ENCODE data around the gene HIF1A.
"Not testable (repeated sequence)": the region's sequence is repeated elsewhere in the genome, so short reads cannot be mapped to it uniquely, and the experiment has no call there.

HIF1A gene

DNA sequence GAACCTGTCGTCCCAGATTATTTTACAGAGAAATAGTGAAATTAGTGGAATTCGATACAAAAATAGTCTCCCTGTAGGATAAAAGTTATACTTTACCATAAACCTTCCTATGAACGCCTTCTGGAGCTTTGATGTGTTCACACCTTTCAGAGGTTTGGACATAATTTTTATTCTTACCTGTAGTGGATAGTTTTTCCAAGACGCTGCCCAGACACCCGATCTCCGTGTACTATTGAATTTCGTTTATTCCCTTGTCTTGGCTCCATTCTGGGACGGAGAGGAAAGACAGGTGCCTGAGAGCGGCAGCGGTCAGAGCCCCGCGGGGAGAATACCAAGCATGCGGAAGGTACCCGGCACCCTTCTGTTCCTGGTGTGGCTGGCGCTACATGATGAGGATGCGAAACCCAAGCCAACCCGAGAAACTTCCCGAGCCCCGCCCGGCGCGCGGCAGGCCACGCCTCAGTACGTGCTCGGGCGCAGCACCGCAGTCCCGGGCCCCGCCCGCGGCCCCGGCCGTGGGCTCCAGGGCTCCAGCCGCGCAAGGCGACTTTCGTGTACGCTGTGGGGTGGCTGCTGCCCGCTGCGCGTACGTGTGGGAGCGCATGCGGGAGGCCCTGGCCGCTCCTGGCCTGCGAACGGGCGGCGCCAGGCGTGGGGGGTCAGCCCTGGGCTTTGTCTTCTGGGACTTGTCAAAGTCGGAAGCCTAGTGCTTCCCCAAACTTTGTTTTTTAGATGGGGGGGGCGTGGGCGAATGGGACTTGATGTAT lies 55.6 kb downstream of the HIF1A start:
- DNase-seq: peak; percentile 80

DNA sequence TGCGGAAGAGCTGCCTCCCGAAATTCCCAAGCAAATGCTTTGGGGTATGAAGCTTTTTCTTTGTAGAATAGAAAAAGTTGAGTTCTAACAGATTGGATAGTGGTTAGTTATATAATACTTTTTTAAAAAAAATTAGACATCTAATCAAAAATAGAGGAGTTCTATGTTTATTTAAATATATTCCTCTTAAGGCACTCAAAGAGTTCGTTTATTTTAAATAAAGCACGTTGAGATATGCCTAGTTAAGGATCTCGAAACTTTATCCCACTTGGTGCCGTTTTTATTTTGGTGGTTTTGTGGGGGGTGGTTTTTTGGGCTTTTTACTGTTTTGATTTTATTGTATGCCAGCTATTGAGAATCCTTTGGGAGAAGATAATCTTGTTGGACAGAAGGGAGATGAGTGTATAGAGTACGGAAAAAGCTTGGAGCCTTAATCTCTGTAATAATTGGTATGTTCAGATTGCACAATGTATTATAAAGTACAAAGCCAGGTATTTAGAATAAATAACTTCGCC lies 56.2 kb downstream of the HIF1A start:
- DNase-seq: no peak

- no peak for DNase-seq
Measured at GRCh38 chr14:61752626-61753025, 57.3 kb downstream of the HIF1A start.

- DNase-seq: no peak
Measured at GRCh38 chr14:61753631-61754030, 58.3 kb downstream of the HIF1A start.

DNA sequence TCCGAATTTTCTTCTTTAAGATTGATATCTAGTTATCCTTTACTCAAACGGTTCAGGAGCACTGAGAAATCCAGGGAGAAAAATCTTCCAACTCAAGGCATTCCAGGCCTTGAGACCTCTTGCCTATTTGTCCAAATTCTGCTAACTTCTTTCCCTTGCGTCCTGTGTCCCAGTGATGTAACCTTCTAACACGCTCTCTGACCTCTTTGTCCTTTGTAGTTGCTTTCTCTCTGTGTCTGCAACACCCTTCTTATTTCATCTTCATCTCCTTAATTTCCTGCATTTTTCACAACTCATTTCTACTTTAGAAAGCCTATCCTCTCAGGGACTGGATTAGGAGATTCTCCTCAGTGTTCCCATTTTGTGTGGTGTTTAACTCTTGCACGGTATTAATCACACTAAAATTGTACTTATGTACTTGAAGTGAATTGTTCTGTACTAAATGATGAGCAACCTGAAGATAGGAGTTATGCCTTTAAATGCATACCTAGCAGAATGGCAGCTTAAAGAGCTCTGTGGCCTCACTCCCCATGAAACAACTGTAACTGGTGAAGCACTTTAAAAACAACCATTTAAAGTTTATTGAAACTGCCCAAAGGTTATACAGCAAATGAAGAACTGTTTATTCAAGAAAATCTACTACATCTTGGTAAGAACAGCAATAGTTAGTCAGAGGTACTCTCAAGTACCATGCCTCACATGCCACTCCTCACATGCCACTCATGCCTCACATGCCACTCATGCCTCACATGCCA lies 59.5 kb downstream of the HIF1A start:
- DNase-seq: no peak

GRCh38 chr14:61755382-61755742 lies 60.0 kb downstream of the HIF1A start:
- DNase-seq: not testable (repeated sequence)

DNA sequence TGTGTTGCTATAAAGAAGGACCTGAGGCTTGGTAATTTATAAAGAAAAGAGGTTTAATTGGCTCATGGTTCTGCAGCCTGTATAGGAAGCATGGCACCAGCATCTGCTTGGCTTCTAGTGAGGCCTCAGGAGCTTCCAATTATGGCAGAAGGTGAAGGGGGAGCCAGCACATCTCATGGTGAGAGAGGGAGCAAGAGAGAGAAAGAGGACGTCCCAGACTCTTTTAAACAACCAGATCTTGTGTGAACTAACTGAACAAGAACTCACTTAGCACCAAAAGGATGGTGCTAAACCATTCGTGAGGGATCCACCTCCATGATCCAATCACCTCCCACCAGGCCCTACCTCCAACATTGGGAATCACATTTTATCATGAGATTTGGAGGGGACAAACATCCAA lies 60.8 kb downstream of the HIF1A start:
- no peak for DNase-seq

DNA sequence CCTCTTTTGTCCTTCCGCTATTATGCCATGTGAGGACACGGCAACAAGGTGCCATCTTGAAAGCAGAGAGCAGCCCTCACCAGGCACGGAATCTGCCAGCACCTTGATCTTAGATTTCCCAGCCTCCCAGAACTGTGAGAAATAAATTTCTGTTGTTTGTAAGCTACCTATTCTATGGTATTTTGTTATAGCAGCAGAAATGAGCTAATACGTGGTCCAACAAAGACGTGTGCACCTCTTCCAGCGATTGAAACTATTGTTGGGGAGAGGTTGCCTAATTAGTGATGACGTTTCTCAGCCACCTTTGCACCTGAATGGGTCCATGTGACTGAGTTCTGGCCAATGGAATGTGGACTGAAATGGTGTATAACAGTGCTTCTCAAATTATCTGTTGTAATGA lies 64.6 kb downstream of the HIF1A start:
- DNase-seq: no peak

DNA sequence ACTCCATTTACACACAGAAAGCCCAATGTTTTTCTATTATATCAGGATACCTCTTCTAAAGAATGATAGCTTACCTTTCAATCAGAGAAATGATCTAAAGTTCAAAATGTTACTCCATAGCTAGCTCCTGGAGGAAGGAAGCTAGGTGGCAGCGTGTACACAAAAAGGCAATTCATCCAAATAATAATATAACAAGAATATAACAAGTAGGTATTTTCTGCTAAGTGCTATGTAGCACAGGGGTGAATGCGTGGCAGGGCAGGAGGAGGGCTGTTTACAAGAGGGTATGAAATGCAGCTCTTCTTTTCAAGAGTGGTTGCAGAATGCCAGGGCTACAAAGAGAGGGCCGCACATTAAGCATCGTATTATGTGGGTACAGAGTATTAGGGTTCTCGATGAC lies 66.2 kb downstream of the HIF1A start:
- DNase-seq: no peak

DNA sequence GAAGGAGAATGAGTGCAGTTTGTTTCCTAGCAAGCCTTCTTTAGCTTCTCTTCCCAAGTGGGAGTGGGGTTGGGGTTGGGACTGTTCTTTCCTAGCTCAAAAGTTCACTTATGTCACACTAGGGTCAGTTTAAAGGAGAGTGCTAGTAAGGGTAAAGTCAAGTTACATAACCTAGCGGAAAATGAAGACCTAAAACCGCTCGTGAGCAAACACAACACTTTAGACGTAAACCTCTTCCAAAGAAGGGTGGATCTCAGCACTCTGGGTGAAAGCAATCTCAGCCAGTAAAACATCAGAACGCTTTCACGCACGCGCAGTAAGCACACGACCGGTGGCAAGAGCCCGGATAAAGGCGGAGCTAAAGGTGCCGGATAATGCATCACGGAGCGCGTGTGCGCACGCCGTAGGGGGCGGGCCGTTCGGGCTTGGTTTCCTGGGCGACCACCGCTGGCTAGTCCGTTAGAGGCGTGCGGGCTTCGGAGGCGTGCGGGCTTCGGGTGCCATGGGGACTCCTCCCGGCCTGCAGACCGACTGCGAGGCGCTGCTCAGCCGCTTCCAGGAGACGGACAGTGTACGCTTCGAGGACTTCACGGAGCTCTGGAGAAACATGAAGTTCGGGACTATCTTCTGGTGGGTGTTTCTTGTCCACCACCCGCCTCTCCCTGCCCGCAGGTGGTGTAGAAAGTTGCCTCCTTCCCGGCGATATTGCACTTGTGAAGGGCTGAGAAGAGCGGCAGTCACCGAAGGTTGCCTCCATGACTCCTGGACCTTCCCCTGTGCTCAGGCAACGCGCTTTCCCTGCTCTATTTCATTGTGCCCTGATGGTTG lies 66.9 kb downstream of the HIF1A start, which contains the start of gene SNAPC1:
Gene SNAPC1 (plus strand): TSS at position 462 of the 828 bp plus-strand sequence. CDS start 41 bp downstream, at position 503.
- peak; percentile 98 for DNase-seq

GRCh38 chr14:61764342-61765122 lies 69.2 kb downstream of the HIF1A start:
- no peak for DNase-seq

DNA sequence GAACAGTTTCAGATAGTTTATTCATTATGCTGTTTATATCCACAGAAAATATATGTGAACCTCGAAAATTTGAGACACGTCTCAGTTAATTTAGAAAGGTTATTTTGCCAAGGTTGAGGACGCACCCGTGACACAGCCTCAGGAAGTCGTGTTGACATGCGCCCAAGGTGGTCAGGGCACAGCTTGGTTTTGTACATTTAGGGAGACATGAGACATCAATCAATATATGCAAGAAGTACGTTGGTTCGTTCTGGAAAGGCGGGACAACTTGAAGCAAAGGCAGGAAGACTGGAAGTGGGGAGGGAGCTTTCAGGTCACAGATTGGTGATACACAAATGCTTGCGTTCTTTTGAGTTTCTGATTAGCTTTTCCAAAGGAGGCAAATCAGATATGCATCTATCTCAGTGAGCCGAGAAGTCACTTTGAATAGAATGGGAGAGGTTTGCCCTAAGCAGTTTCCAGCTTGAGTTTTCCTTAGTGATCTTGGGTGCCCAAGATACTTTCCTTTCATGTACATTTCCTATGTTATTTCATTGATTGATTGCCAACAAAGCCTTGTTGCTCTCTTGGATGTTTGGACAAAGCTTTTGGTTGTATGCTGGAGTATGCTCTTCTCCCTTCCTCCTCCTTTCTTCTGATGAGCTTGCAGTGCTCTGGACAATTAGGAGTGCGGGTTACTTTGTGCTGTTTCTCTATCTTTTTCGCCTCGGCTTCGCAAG lies 70.1 kb downstream of the HIF1A start:
- DNase-seq: no peak

DNA sequence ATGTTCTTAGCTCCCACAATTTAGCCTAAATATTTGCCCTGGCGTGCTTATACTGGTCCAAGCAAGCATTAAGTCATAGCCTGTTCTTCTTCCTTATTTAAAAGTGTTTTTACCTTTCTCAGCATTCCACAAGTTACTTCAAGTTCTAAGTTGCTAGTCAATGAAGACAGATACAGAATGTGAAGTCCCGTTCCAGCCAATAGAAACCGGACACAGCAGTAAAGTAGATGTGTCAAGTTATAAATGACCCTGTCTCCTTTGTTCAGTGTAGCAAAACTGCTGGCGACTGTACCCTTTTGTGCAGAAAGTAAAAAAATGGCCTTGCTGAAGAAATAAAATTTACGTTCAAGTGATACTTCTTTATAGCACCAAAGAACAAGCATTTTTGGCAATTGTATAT lies 70.8 kb downstream of the HIF1A start:
- DNase-seq: no peak

DNA sequence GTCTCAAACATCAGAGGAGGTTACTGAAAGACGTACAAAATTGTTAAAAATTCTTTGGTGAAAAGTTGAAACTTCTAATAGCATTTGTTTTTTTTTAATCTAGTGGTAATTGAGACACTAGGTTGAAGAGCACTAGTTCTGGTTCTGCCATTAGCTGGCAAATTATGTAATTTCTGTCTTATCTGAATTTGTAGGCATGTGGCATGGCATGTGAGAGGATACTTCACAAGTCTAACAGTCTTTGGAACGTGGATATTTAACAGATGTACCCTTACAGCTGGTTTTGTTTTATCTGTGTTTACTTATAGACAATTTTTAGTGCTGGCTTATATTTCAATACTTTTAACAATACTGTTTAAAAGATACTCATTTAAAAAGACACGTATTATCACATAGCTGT lies 72.9 kb downstream of the HIF1A start:
- DNase-seq: no peak

GRCh38 chr14:61769893-61770292 lies 74.6 kb downstream of the HIF1A start:
- DNase-seq: no peak

GRCh38 chr14:61774861-61775260 lies 79.5 kb downstream of the HIF1A start:
- no peak for DNase-seq

- no peak for DNase-seq
Measured at GRCh38 chr14:61780125-61780524, 84.8 kb downstream of the HIF1A start.

DNA sequence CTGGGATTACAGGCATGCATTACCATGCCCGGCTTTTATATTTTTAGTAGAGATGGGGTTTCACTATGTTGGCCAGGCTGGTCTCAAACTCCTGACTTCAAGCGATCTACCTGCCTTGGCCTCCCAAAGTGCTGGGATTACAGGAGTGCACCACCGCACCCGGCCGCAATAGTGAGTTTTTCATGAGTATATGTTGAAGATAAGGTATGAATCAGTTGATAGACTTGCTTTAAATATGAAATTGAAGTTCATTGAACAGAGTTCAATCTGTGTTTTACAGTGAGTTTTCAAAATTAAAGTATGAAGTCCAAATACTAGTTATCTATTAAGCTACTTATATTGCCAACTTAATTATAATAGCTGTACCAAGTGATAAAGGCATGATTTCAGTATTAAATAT lies 102.0 kb downstream of the HIF1A start:
- no peak for DNase-seq
